GM23338 (cell line): ENCODE results near the gene RAPGEF4. TPM values are rescaled to one million over a fixed set of nuclear protein-coding genes. Genes with fewer than 3 reads are reported as not detected.

ENCODE experiments used
- ATAC-seq: fragments of 200-7000 bp; cut with Tn5 transposase; 3 replicates; pipeline ENCODE4 v1.9.1; 2020
- DNase-seq: peaks from one replicate; pipeline ENCODE4 v3.0.0-alpha.2; 2015; ENCODE audit warnings: low spot score
- H2AFZ ChIP-seq: fragments of 200-600 bp; sonication (generic); 2 replicates; pipeline ENCODE4 v1.8.0; 2016; ENCODE audit warnings: antibody characterized with exemption, mild to moderate bottlenecking, moderate library complexity
- H3F3A ChIP-seq: fragments of 200-600 bp; sonication (generic); replicated peaks from 2 replicates; pipeline ENCODE4 v1.8.0; 2017; ENCODE audit warnings: antibody characterized with exemption, mixed run types, low read depth
- H3K27ac ChIP-seq: fragments of 200-600 bp; sonication (generic); 2 replicates; pipeline ENCODE4 v1.6.1; 2016; ENCODE audit warnings: low read depth
- H3K27me3 ChIP-seq: fragments of 200-600 bp; sonication (generic); 2 replicates; pipeline ENCODE4 v1.8.0; 2016; ENCODE audit warnings: mild to moderate bottlenecking, mixed run types, moderate library complexity; ENCODE audit not compliant: insufficient read depth
- H3K36me3 ChIP-seq: fragments of 200-600 bp; sonication (generic); 2 replicates; pipeline ENCODE4 v1.8.0; 2016; ENCODE audit warnings: mild to moderate bottlenecking; ENCODE audit not compliant: insufficient read depth
- H3K4me1 ChIP-seq: fragments of 200-600 bp; sonication (generic); 2 replicates; pipeline ENCODE4 v1.8.0; 2016; ENCODE audit warnings: mild to moderate bottlenecking, moderate library complexity; ENCODE audit not compliant: insufficient read depth
- H3K4me2 ChIP-seq: fragments of 200-600 bp; sonication (generic); 2 replicates; pipeline ENCODE4 v1.7.1; 2017; ENCODE audit warnings: mixed run types
- H3K4me3 ChIP-seq: fragments of 200-600 bp; sonication (generic); 2 replicates; pipeline ENCODE4 v1.6.1; 2016; ENCODE audit warnings: mixed run types
- H3K79me2 ChIP-seq: fragments of 200-600 bp; sonication (generic); replicated peaks from 2 replicates; pipeline ENCODE4 v1.8.0; 2017; ENCODE audit warnings: mild to moderate bottlenecking; ENCODE audit not compliant: insufficient read depth
- H3K9me2 ChIP-seq: fragments of 200-600 bp; sonication (generic); 2 replicates; pipeline ENCODE4 v1.8.0; 2017; ENCODE audit not compliant: insufficient read depth
- H4K20me1 ChIP-seq: fragments of 200-600 bp; sonication (generic); replicated peaks from 2 replicates; pipeline ENCODE4 v1.8.0; 2017; ENCODE audit warnings: mild to moderate bottlenecking; ENCODE audit not compliant: insufficient read depth
- H3K27ac Mint-ChIP-seq: 2 replicates; pipeline ENCODE4 v1.8.0; 2020; ENCODE audit warnings: inconsistent platforms, mild to moderate bottlenecking, moderate library complexity, mixed read lengths
- H3K27me3 Mint-ChIP-seq: 3 replicates; pipeline ENCODE4 v1.8.0; 2022; ENCODE audit warnings: low read depth, mild to moderate bottlenecking, moderate library complexity, mixed read lengths, inconsistent platforms; ENCODE audit not compliant: insufficient read depth, poor library complexity
- H3K36me3 Mint-ChIP-seq: 3 replicates; pipeline ENCODE4 v1.8.0; 2021; ENCODE audit warnings: low read depth, mild to moderate bottlenecking, inconsistent platforms, moderate library complexity, mixed read lengths
- H3K4me1 Mint-ChIP-seq: 3 replicates; pipeline ENCODE4 v1.8.0; 2020; ENCODE audit warnings: mild to moderate bottlenecking, inconsistent platforms, mixed read lengths
- H3K4me3 Mint-ChIP-seq: 3 replicates; pipeline ENCODE4 v1.8.0; 2021; ENCODE audit warnings: moderate library complexity, mild to moderate bottlenecking, inconsistent platforms, mixed read lengths
- H3K9me3 Mint-ChIP-seq: 3 replicates; pipeline ENCODE4 v1.8.0; 2020; ENCODE audit warnings: moderate library complexity, mild to moderate bottlenecking, inconsistent platforms, mixed read lengths
- CTCF ChIP-seq, 2 experiments: fragments of 200-600 bp in 1 of 2; sonication (generic) in 1 of 2; conservative IDR thresholded peaks; 2 replicates each; pipeline versions ENCODE4 v1.5.1 to v1.6.1; 2016 to 2017; ENCODE audit warnings: antibody characterized with exemption in 2 of 2, low read depth in 2 of 2, mild to moderate bottlenecking in 2 of 2, moderate library complexity in 1 of 2
- ETS1 ChIP-seq: IDR thresholded peaks from 2 replicates; pipeline ENCODE4 v1.6.1; 2016; ENCODE audit warnings: antibody characterized with exemption
- EZH2 ChIP-seq: fragments of 200-600 bp; sonication (generic); IDR thresholded peaks from one replicate; pipeline ENCODE4 v1.8.0; 2017; ENCODE audit warnings: antibody characterized with exemption, mild to moderate bottlenecking, low read depth; ENCODE audit not compliant: unreplicated experiment
- EZH2phosphoT487 ChIP-seq: fragments of 200-600 bp; sonication (generic); IDR thresholded peaks from one replicate; pipeline ENCODE4 v1.8.1; 2018; ENCODE audit warnings: antibody characterized with exemption; ENCODE audit not compliant: unreplicated experiment
- REST ChIP-seq: IDR thresholded peaks from one replicate; pipeline ENCODE4 v1.6.1; 2018; ENCODE audit warnings: antibody characterized with exemption; ENCODE audit not compliant: unreplicated experiment
- STAT1 ChIP-seq: IDR thresholded peaks from one replicate; pipeline ENCODE4 v1.6.1; 2016; ENCODE audit warnings: antibody characterized with exemption; ENCODE audit not compliant: unreplicated experiment
- ZNF114 ChIP-seq: fragments of 250-450 bp; sonication (Bioruptor Pico); IDR thresholded peaks from 2 replicates; pipeline ENCODE4 v1.5.0; 2020; ENCODE audit warnings: mild to moderate bottlenecking, moderate library complexity
- ZNF331 ChIP-seq: fragments of 250-450 bp; sonication (Bioruptor Pico); IDR thresholded peaks from 2 replicates; pipeline ENCODE4 v1.5.0; 2020; ENCODE audit warnings: low read depth, mild to moderate bottlenecking, moderate library complexity
- polyA plus RNA-seq: library from polyadenylated mRNA; unstranded; fragments of >200 nt; fragmentation: Nextera tagmentation; extraction: Ambion mirVana; gene quantifications from 2 replicates; pipeline ENCODE4 v1.2.1, GENCODE V29; 2016
- total RNA-seq: library from RNA; depleted of rRNA; stranded (reverse); fragments of >200 nt; shearing (Covaris generic); gene quantifications from 2 replicates; pipeline ENCODE4 v1.2.3, GENCODE V29; 2014

The RAPGEF4 gene
- total and polyA plus RNA-seq, 2 experiments from 2014 or later = 1.7 to 4.7 TPM

GRCh38 chr2:173010233-173010632 is 274.6 kb downstream of the RAPGEF4 start (continued):
- no peak for TF ChIP-seq CTCF (conservative IDR thresholded peaks at IDR 0.05; ENCODE audit: low read depth in 2 of 2)
- no peak for TF ChIP-seq EZH2
- no peak for TF ChIP-seq ZNF114 (CRISPR knock-in tag)
- no peak for TF ChIP-seq REST
- no peak for TF ChIP-seq ETS1
- no peak for TF ChIP-seq ZNF331 (CRISPR knock-in tag)
- TF ChIP-seq EZH2phosphoT487 = no peak
- no peak for TF ChIP-seq STAT1

GRCh38 chr2:173016451-173016850 is 280.8 kb downstream of the RAPGEF4 start:
- Mint-ChIP-seq H3K36me3 (no peaks in the 10 kb centered on the region), H3K4me1 (no peaks in the 10 kb centered on the region), H3K9me3 (no peaks in the 10 kb centered on the region), H3K27me3 (peaks cover 3% of the 10 kb centered on the region), H3K27ac (no peak overlapping the region), H3K4me3 (no peak overlapping the region)
- Histone ChIP-seq H3K4me3 (no peak overlapping the region), H4K20me1 (no peaks in the 10 kb centered on the region), H3K4me2 (no peak overlapping the region), H3K9me2 (no peaks in the 10 kb centered on the region), H3K79me2 (no peaks in the 10 kb centered on the region), H2AFZ (no peak overlapping the region), H3K36me3 (no peaks in the 10 kb centered on the region), H3K4me1 (no peaks in the 10 kb centered on the region), H3K27me3 (no peaks in the 10 kb centered on the region), H3K27ac (no peak overlapping the region), H3F3A (no peaks in the 10 kb centered on the region)
- no peak for TF ChIP-seq REST
- no peak for TF ChIP-seq EZH2
- TF ChIP-seq ZNF114 (CRISPR knock-in tag) = no peak
- DNase-seq (no peak), ATAC-seq (no peak)
